Calu3 (cell line): ENCODE results near the gene CFD. TPM values are rescaled to one million over a fixed set of nuclear protein-coding genes. Genes with fewer than 3 reads are reported as not detected.
A peak's percentile ranks its signal among the peaks of the same experiment; 100 is the strongest.

Experiments used
- BruUV-seq: library from RNA; stranded (reverse); fragments of 400-500 nt; replicated peaks from 2 replicates; lab custom pipeline; 2021; lab: Mats Ljungman, UMichigan
- CTCF ChIA-PET: fragments of 300-600 bp; sonication (Branson Sonifier 250); formaldehyde crosslinking; loops from one replicate; lab custom pipeline; 2022; ENCODE audit warnings: antibody characterized with exemption; lab: Charles Lee
- DNase-seq: peaks from one replicate; pipeline ENCODE4 v3.0.0; 2022
- H3K27ac Mint-ChIP-seq: one replicate; pipeline ENCODE4 v1.8.0; 2022; ENCODE audit warnings: mixed read lengths; ENCODE audit not compliant: unreplicated experiment
- H3K27me3 Mint-ChIP-seq: one replicate; pipeline ENCODE4 v1.8.0; 2022; ENCODE audit warnings: mixed read lengths; ENCODE audit not compliant: unreplicated experiment
- H3K36me3 Mint-ChIP-seq: one replicate; pipeline ENCODE4 v1.8.0; 2022; ENCODE audit warnings: mild to moderate bottlenecking, moderate library complexity, mixed read lengths; ENCODE audit not compliant: insufficient read depth, unreplicated experiment
- H3K4me1 Mint-ChIP-seq: one replicate; pipeline ENCODE4 v1.8.0; 2022; ENCODE audit warnings: mild to moderate bottlenecking, low read depth, mixed read lengths; ENCODE audit not compliant: unreplicated experiment
- H3K4me3 Mint-ChIP-seq: one replicate; pipeline ENCODE4 v1.8.0; 2022; ENCODE audit warnings: mild to moderate bottlenecking, low read depth, moderate library complexity, mixed read lengths; ENCODE audit not compliant: unreplicated experiment
- H3K9me3 Mint-ChIP-seq: one replicate; pipeline ENCODE4 v1.8.0; 2022; ENCODE audit warnings: low read depth, mixed read lengths; ENCODE audit not compliant: unreplicated experiment
- CTCF ChIP-seq: fragments of 200-600 bp; IDR thresholded peaks from one replicate; pipeline ENCODE4 v1.8.0; 2022; ENCODE audit warnings: antibody characterized with exemption; ENCODE audit not compliant: unreplicated experiment
- intact Hi-C: fragments of 100-400 bp; cut with micrococcal nuclease; formaldehyde crosslinking; loops from one replicate; pipeline ENCODE4 v1.10.0; 2022; ENCODE audit not compliant: unreplicated experiment
- total RNA-seq: library from RNA; stranded (reverse); gene quantifications from 2 replicates; pipeline ENCODE4 v1.2.3, GENCODE V29; 2022

CFD gene
- total RNA-seq, 1 experiment from 2014 or later = 2.3 TPM

- peaks cover 56% of the 10 kb centered on the region for H3K36me3 Mint-ChIP-seq
- H3K27me3 Mint-ChIP-seq = no peaks in the 10 kb centered on the region
- no TSS peak for BruUV-seq
- peak; percentile 83 for DNase-seq
- TF ChIP-seq CTCF = no peak
- H3K27ac Mint-ChIP-seq = peak within 1 kb of the TSS; percentile 99
- H3K9me3 Mint-ChIP-seq = no peaks in the 10 kb centered on the region
- intact Hi-C loops = no loop called here
- peak within 1 kb of the TSS; percentile 78 for H3K4me3 Mint-ChIP-seq
- H3K4me1 Mint-ChIP-seq = no peaks in the 10 kb centered on the region
- CTCF ChIA-PET = no interaction called here
Observed at GRCh38 chr19:892894-893689, 33.6 kb downstream of the CFD start, which contains the start of the genes MED16 and RNU6-9. MED16 (minus strand) TSS chr19:893187; CDS start chr19:891131, 2,056 bp downstream. RNU6-9 (plus strand) TSS chr19:893484.

- Mint-ChIP-seq H3K9me3 (no peaks in the 10 kb centered on the region), H3K27ac (no peak overlapping the region), H3K4me1 (no peaks in the 10 kb centered on the region), H3K27me3 (no peaks in the 10 kb centered on the region), H3K36me3 (peaks cover 53% of the 10 kb centered on the region), H3K4me3 (no peak overlapping the region)
- CTCF ChIA-PET = interaction anchor here (1.3 kb wide), 1 partner anchor 12 kb away, joined by 4 read pairs; no protein-coding TSS in a partner anchor
- BruUV-seq = no TSS peak
- no peak for TF ChIP-seq CTCF
- intact Hi-C loops = no loop called here
- DNase-seq = no peak
Observed at GRCh38 chr19:896434-896833, 37.0 kb downstream of the CFD start.

- CTCF ChIA-PET = interaction anchor here (1.3 kb wide), 1 partner anchor 12 kb away, joined by 4 read pairs; no protein-coding TSS in a partner anchor
- no peaks in the 10 kb centered on the region for H3K4me1 Mint-ChIP-seq
- intact Hi-C loops = no loop called here
- no peak overlapping the region for H3K27ac Mint-ChIP-seq
- TF ChIP-seq CTCF = no peak
- no peak for DNase-seq
- BruUV-seq = TSS peak; percentile 82
- no peaks in the 10 kb centered on the region for H3K27me3 Mint-ChIP-seq
- no peaks in the 10 kb centered on the region for H3K9me3 Mint-ChIP-seq
- peaks cover 56% of the 10 kb centered on the region for H3K36me3 Mint-ChIP-seq
- no peak overlapping the region for H3K4me3 Mint-ChIP-seq
Observed at GRCh38 chr19:896999-897398, 37.5 kb downstream of the CFD start.

GRCh38 chr19:897442-898039, 38.1 kb downstream of the CFD start:
- TF ChIP-seq CTCF = no peak
- H3K4me3 Mint-ChIP-seq = no peak overlapping the region
- no TSS peak for BruUV-seq
- H3K36me3 Mint-ChIP-seq = peaks cover 51% of the 10 kb centered on the region
- no peaks in the 10 kb centered on the region for H3K9me3 Mint-ChIP-seq
- H3K4me1 Mint-ChIP-seq = no peaks in the 10 kb centered on the region
- CTCF ChIA-PET = interaction anchor here (1.3 kb wide), 1 partner anchor 11 kb away, joined by 4 read pairs; no protein-coding TSS in a partner anchor
- no peak overlapping the region for H3K27ac Mint-ChIP-seq
- intact Hi-C loops = no loop called here
- H3K27me3 Mint-ChIP-seq = no peaks in the 10 kb centered on the region
- no peak for DNase-seq
